Vagina (tissue), 2 donors: ENCODE results near the gene GFOD1. TPM values are rescaled to one million over a fixed set of nuclear protein-coding genes. Genes with fewer than 3 reads are reported as not detected.

Experiments used
- DNase-seq, 2 donors: peaks; one replicate each; pipeline ENCODE4 v3.0.0-alpha.2; 2017; ENCODE audit errors: extremely low spot score in 2 of 2
- H3K27ac ChIP-seq: fragments of 200-600 bp; sonication (generic); one replicate; pipeline ENCODE4 v1.5.1; 2019
- H3K27me3 ChIP-seq: fragments of 200-600 bp; sonication (generic); one replicate; pipeline ENCODE4 v1.5.1; 2019
- H3K36me3 ChIP-seq, 2 donors: fragments of 200-600 bp; sonication (generic); one replicate each; pipeline ENCODE4 v1.5.1; 2017 to 2019
- H3K4me1 ChIP-seq: fragments of 200-600 bp; sonication (generic); one replicate; pipeline ENCODE4 v1.5.1; 2019
- H3K4me3 ChIP-seq, 2 donors: fragments of 200-600 bp; sonication (generic); 1 replicate in 1 of 2; 2 replicates in 1 of 2; pipeline ENCODE4 v1.5.1; 2016 to 2019
- H3K9me3 ChIP-seq: fragments of 200-600 bp; sonication (generic); one replicate; pipeline ENCODE4 v1.5.1; 2019
- CTCF ChIP-seq, 3 experiments: fragments of 450-650 bp in 2 of 3; fragments of 200-600 bp in 1 of 3; sonication (generic) in 1 of 3; IDR thresholded peaks; one replicate each; pipeline ENCODE4 v1.5.1; 2017 to 2019; ENCODE audit warnings: antibody characterized with exemption in 3 of 3, mild to moderate bottlenecking in 2 of 3, moderate library complexity in 2 of 3
- POLR2A ChIP-seq, 2 donors: fragments of 450-650 bp; IDR thresholded peaks; one replicate each; pipeline ENCODE4 v1.6.1; 2017; ENCODE audit warnings: antibody characterized with exemption in 2 of 2, mild to moderate bottlenecking in 2 of 2, moderate library complexity in 2 of 2
- POLR2AphosphoS5 ChIP-seq, 2 donors: sonication (generic); formaldehyde crosslinking; IDR thresholded peaks; one replicate each; pipeline ENCODE4 v1.9.0; 2017; ENCODE audit warnings: antibody characterized with exemption in 2 of 2, mild to moderate bottlenecking in 2 of 2, low read depth in 1 of 2; ENCODE audit not compliant: insufficient read depth in 1 of 2
- intact Hi-C: fragments of 100-400 bp; cut with DNase I; formaldehyde crosslinking; loops from one replicate; pipeline ENCODE4 v1.15.1; 2023
- total RNA-seq: library from RNA; depleted of rRNA; stranded (reverse); fragments of >200 nt; gene quantifications from one replicate; pipeline ENCODE4 v1.2.3, GENCODE V29; 2016

Gene GFOD1
- total RNA-seq, 1 donor from 2014 or later, result 16.9 TPM

DNA sequence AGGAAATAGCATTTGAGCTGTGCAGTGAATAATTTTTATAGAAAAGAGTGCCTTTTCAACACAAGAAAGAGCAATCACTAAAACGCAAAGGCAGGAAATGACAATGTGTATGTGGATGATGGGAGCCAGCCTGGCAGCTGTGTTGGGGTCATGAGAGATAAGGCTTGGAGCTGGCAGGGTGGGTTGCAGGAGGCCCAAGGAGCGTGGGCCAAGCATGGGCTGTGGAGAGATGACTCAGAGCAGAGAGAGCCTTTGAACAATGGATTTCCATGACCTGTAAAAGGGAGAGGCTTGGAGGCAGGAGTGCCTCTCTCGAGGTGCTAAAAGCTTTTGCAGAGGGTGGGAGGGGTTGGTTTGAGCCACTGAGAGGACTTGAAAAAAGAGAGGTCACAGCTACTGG, 152.4 kb downstream of the GFOD1 start:
- Histone ChIP-seq H3K27ac (no peak overlapping the region), H3K36me3 (no peaks in the 10 kb centered on the region), H3K4me3 (no peak overlapping the region), H3K9me3 (no peaks in the 10 kb centered on the region), H3K27me3 (no peaks in the 10 kb centered on the region), H3K4me1 (peaks cover 8% of the 10 kb centered on the region)
- DNase-seq, result no peak
- intact Hi-C loops, result loop anchor here (5.0 kb wide), 2 partner anchors 202 to 423 kb away; no protein-coding TSS in a partner anchor
- TF ChIP-seq POLR2A (IDR thresholded peaks at IDR 0.05), result no peak
- no peak for TF ChIP-seq CTCF (IDR thresholded peaks at IDR 0.05)
- no peak for TF ChIP-seq POLR2AphosphoS5 (IDR thresholded peaks at IDR 0.05; ENCODE audit: insufficient read depth in 1 of 2, low read depth in 1 of 2)

- no peaks in the 10 kb centered on the region for H3K9me3 ChIP-seq
Measured at GRCh38 chr6:13332349-13332706, 155.1 kb downstream of the GFOD1 start.

DNA sequence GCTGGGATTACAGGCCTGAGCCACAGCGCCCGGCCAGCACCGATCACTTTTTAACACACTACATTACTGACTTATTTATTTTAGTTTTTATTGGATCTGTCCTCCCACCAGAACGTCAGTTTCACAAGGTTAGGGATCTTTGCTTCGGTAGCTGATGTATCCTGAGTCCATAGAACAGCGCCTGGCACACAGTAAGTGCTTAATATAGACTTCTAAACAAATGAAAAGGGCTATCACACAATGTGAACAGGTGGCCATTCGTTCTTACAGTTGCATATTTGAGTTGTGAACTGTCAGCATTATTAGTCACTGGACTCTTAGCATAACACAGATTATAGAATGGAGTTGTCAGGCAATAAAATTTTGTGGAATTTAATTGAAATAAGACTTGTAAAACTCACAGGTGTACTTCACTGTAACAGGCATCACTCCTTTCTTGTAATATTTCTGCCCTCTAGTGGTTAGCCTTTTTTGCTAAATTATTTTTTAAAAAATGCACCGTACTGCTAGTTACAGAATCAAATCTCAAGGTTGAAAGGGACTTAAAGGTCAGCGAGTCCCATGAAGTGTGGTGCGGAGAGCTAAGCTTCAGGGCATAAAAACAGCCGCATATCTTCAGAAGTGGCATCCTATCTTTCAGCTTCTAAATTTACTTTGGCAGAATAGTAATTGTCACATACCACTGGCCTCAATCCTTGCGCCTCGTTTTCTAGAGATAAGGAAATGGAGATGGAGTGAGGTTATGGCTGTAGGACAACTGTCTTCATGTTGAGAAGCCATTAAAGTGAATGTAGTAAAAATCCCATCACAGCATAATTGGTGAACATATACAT, 155.7 kb downstream of the GFOD1 start:
- intact Hi-C loops, result loop anchor here (5.0 kb wide), 1 partner anchor 419 kb away; no protein-coding TSS in a partner anchor
- H3K9me3 ChIP-seq, result no peaks in the 10 kb centered on the region
- no peak overlapping the region for H3K4me3 ChIP-seq
- no peak for DNase-seq
- H3K27ac ChIP-seq, result no peak overlapping the region
- H3K27me3 ChIP-seq, result no peaks in the 10 kb centered on the region
- H3K36me3 ChIP-seq, result no peaks in the 10 kb centered on the region
- peaks cover 24% of the 10 kb centered on the region for H3K4me1 ChIP-seq
- TF ChIP-seq POLR2A (IDR thresholded peaks at IDR 0.05), result no peak
- TF ChIP-seq CTCF (IDR thresholded peaks at IDR 0.05), result peak; percentile 10 to 69 (median 58)

More at GRCh38 chr6:13332349-13332706, 155.1 kb downstream of the GFOD1 start:
- intact Hi-C loops, result loop anchor here (5.0 kb wide), 1 partner anchor 420 kb away; no protein-coding TSS in a partner anchor
- Histone ChIP-seq H3K36me3 (no peaks in the 10 kb centered on the region), H3K27me3 (no peaks in the 10 kb centered on the region), H3K4me3 (no peak overlapping the region), H3K4me1 (peaks cover 21% of the 10 kb centered on the region), H3K27ac (no peak overlapping the region)
- TF ChIP-seq POLR2AphosphoS5 (IDR thresholded peaks at IDR 0.05; ENCODE audit: insufficient read depth in 1 of 2, low read depth in 1 of 2) (no peak), CTCF (IDR thresholded peaks at IDR 0.05) (no peak), POLR2A (IDR thresholded peaks at IDR 0.05) (no peak)
- no peak for DNase-seq

- no peak for DNase-seq
- Histone ChIP-seq H3K4me3 (peak overlapping the region; percentile 58 to 82), H3K36me3 (peaks cover 0 to 11% of the 10 kb centered on the region in 2 donors), H3K27ac (peak overlapping the region; percentile 80), H3K9me3 (no peaks in the 10 kb centered on the region), H3K27me3 (no peaks in the 10 kb centered on the region), H3K4me1 (peaks cover 19% of the 10 kb centered on the region)
- intact Hi-C loops, result no loop called here
- TF ChIP-seq POLR2A (IDR thresholded peaks at IDR 0.05) (no peak), POLR2AphosphoS5 (IDR thresholded peaks at IDR 0.05; ENCODE audit: insufficient read depth in 1 of 2, low read depth in 1 of 2) (no peak), CTCF (IDR thresholded peaks at IDR 0.05) (no peak)
Measured at GRCh38 chr6:13328875-13329183, 158.6 kb downstream of the GFOD1 start.
